Activated CD8-positive, alpha-beta T cell treated with anti-CD3 and anti-CD28 coated beads, Interleukin-2, amount 10 ng/mL, durations not matched to agents 7 days and 5 days (primary cell): ENCODE data around the gene SCLT1. TPM values are rescaled to one million over a fixed set of nuclear protein-coding genes. Genes with fewer than 3 reads are reported as not detected.

Experiments used
- ATAC-seq: fragments of 150-1000 bp; cut with Tn5 transposase; one replicate; pipeline ENCODE4 v1.10.0; 2021; ENCODE audit warnings: moderate library complexity
- CTCF ChIA-PET: fragments of 350-600 bp; sonication (Branson Sonifier 250); formaldehyde crosslinking; loops from one replicate; lab custom pipeline; 2021; ENCODE audit warnings: antibody characterized with exemption; lab: Charles Lee
- POLR2A ChIA-PET: fragments of 350-600 bp; sonication (Branson Sonifier 250); formaldehyde crosslinking; loops from one replicate; lab custom pipeline; 2021; ENCODE audit warnings: antibody characterized with exemption; lab: Charles Lee
- DNase-seq: peaks from one replicate; pipeline ENCODE4 v3.0.0-alpha.2; 2020
- H3K27ac Mint-ChIP-seq: one replicate; pipeline ENCODE4 v1.8.0; 2021; ENCODE audit warnings: mild to moderate bottlenecking, mixed read lengths
- H3K27me3 Mint-ChIP-seq: one replicate; pipeline ENCODE4 v1.8.0; 2021; ENCODE audit warnings: low read depth, mixed read lengths
- H3K36me3 Mint-ChIP-seq: one replicate; pipeline ENCODE4 v1.8.0; 2021; ENCODE audit warnings: low read depth, mixed read lengths
- H3K4me1 Mint-ChIP-seq: one replicate; pipeline ENCODE4 v1.8.0; 2021; ENCODE audit warnings: low read depth, mixed read lengths
- H3K4me3 Mint-ChIP-seq: one replicate; pipeline ENCODE4 v1.8.0; 2021; ENCODE audit warnings: mild to moderate bottlenecking, mixed read lengths
- H3K9me3 Mint-ChIP-seq: one replicate; pipeline ENCODE4 v1.8.0; 2022; ENCODE audit warnings: mixed read lengths; ENCODE audit not compliant: insufficient read depth
- total RNA-seq, 2 experiments: library from RNA; stranded (reverse); gene quantifications; one replicate each; pipeline ENCODE4 v1.2.3, GENCODE V29; 2021

Gene SCLT1
- total RNA-seq, 2 experiments from 2014 or later = 36.0 to 37.7 TPM

DNA sequence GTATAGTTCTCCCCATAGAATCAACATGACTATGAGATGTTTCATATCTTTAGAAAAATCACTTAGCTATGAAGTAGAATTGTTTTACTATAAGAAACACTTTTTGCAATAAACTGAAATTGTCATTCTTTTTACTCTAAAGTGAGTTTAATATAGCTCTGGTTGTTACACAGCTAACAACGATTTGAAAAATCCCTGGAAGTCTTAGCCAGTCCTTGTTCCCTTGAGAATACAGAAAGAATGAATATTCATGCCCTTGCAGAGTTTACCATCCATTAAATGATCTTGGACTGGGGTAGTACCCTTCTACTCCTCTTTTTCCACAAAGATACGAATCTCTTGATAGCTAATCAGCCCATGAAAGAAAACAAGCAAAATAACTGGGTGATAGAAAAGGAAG, 142.0 kb downstream of the SCLT1 start:
- CTCF ChIA-PET = no interaction called here
- Mint-ChIP-seq H3K4me1 (no peaks in the 10 kb centered on the region), H3K4me3 (no peak overlapping the region), H3K9me3 (no peaks in the 10 kb centered on the region), H3K27ac (no peak overlapping the region), H3K27me3 (no peaks in the 10 kb centered on the region), H3K36me3 (peaks cover 27% of the 10 kb centered on the region)
- POLR2A ChIA-PET = no interaction called here
- ATAC-seq (no peak), DNase-seq (no peak)

DNA sequence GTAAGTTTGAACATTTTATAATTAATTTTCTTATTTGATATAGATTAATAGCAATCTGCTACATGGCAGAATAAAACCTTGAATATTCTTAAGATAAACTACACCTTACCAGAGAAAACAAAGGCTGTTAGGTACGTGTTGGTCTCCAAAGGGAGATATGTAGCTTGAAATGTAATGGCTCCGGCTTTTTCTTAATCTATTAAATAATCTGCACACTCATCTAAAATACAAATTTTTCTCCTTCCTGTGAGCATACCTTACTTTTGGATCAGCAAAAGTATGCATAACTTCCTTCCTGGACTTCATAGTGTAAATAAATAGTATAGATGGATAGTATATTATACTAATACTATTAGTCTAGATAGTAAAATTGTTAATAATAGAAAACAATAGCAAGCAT, 142.5 kb downstream of the SCLT1 start:
- Mint-ChIP-seq H3K27ac (no peak overlapping the region), H3K36me3 (peaks cover 27% of the 10 kb centered on the region), H3K9me3 (no peaks in the 10 kb centered on the region), H3K4me1 (no peaks in the 10 kb centered on the region), H3K4me3 (no peak overlapping the region), H3K27me3 (no peaks in the 10 kb centered on the region)
- DNase-seq (no peak), ATAC-seq (no peak)
- ChIA-PET CTCF (no interaction called here), POLR2A (no interaction called here)

DNA sequence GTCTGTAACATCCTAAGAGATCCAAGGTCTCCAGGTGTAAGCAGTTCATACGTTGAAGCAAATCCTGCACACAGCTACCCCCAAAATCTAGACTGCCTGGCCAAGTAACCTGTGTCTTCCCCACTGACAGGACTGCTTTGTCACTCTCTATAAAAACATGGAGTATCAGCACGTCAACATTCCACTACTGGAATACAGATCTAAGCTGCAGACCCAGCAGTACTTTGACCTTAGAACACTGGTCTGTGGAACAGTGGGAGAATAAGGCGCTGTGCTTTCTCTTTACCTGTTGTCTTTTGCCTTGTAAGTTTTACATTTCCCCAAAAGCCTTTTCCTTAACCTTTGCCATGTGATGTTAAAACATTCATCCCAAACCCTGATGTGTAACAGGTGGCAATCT, 146.4 kb downstream of the SCLT1 start:
- CTCF ChIA-PET = no interaction called here
- H3K4me1 Mint-ChIP-seq = no peaks in the 10 kb centered on the region
- no peak overlapping the region for H3K4me3 Mint-ChIP-seq
- no peak for ATAC-seq
- DNase-seq = no peak
- POLR2A ChIA-PET = no interaction called here
- H3K9me3 Mint-ChIP-seq = peaks cover 5% of the 10 kb centered on the region
- H3K27ac Mint-ChIP-seq = no peak overlapping the region
- peaks cover 48% of the 10 kb centered on the region for H3K36me3 Mint-ChIP-seq
- no peaks in the 10 kb centered on the region for H3K27me3 Mint-ChIP-seq

DNA sequence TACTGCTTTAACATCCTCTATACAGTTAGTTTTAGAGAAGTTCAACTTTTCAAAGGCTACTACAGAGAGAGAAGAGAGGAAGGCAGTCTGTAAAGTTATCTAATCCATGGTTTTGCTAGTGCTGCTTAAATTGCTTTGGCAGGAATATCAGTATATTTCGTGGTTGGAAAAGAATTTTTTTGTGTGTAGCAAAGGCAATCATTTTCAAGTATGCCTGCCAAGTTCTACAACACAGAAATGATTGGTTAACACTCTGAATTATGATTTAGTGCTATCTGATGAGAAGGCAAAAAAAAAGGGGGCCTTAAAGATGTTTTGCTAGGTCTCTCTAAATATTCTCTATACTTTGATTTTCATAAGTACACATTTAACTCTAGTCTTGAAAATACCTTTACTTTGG, 150.7 kb downstream of the SCLT1 start:
- Mint-ChIP-seq H3K4me3 (no peak overlapping the region), H3K9me3 (peaks cover 6% of the 10 kb centered on the region), H3K36me3 (peaks cover 57% of the 10 kb centered on the region), H3K27me3 (no peaks in the 10 kb centered on the region), H3K27ac (no peak overlapping the region), H3K4me1 (no peaks in the 10 kb centered on the region)
- ChIA-PET CTCF (no interaction called here), POLR2A (no interaction called here)
- ATAC-seq = no peak
- no peak for DNase-seq

DNA sequence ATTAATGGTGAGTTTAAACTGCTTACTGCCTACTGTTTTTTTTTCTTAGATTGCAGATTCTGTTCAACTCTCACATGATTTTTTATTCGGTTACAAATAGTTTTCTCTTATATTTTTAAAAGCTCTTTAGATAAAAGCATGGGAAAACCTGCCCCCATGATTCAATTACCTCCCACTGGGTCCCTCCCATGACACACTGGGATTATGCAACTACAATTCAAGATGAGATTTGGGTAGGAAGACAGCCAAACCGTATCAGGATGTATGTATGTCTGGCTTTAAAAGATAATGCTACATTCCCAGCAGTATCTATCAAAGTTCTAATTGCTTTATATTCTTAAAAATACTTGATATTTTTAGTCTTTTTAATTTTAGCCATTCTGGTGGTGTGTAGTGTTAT, 152.4 kb downstream of the SCLT1 start:
- DNase-seq (no peak), ATAC-seq (no peak)
- CTCF ChIA-PET = no interaction called here
- H3K9me3 Mint-ChIP-seq = peaks cover 6% of the 10 kb centered on the region
- H3K27me3 Mint-ChIP-seq = no peaks in the 10 kb centered on the region
- POLR2A ChIA-PET = no interaction called here
- no peak overlapping the region for H3K27ac Mint-ChIP-seq
- no peaks in the 10 kb centered on the region for H3K4me1 Mint-ChIP-seq
- no peak overlapping the region for H3K4me3 Mint-ChIP-seq
- peaks cover 57% of the 10 kb centered on the region for H3K36me3 Mint-ChIP-seq

DNA sequence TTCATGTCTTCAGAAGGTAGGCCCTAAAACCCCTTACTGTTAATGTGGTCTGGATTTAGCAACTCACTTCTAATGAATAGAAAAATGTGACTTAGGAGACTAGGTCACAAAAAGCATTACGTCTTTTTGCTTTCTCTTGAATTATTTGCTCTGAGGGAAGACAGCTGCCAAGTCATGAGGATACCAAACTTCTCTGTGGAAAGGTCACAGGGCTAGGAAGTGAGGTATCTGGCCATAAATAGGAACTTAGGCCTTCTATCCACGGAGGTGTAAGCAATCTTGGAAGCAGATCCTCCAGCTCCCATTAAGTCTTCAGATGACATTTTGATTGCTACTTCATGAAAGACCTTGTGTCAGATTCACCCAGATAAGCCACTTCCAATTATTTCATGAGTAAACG, 163.3 kb downstream of the SCLT1 start:
- ChIA-PET CTCF (no interaction called here), POLR2A (no interaction called here)
- Mint-ChIP-seq H3K4me1 (peaks cover 1% of the 10 kb centered on the region), H3K27me3 (no peaks in the 10 kb centered on the region), H3K36me3 (peaks cover 43% of the 10 kb centered on the region), H3K4me3 (no peak overlapping the region), H3K27ac (no peak overlapping the region), H3K9me3 (no peaks in the 10 kb centered on the region)
- DNase-seq (no peak), ATAC-seq (no peak)

DNA sequence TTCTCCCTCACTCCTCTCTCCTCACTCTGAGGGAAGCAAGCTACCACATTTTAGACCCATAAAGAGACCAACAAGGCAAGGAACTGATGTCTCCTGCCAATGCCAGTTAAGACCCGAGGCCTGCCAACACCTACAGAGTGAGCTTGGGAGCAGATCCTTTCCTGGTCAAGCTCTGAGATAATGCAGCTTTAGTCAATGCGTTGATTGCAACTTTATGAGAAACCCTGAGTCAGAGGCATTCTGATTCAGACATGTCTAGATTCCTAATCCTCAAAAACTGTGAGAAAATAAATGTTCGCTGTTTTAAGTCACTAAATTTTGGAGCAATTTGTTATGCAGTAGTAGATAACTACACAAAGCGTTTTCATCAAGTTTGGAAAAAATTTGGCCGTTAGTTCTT, 168.4 kb downstream of the SCLT1 start:
- Mint-ChIP-seq H3K27me3 (no peaks in the 10 kb centered on the region), H3K4me1 (peaks cover 12% of the 10 kb centered on the region), H3K4me3 (no peak overlapping the region), H3K36me3 (peaks cover 42% of the 10 kb centered on the region), H3K27ac (no peak overlapping the region), H3K9me3 (no peaks in the 10 kb centered on the region)
- CTCF ChIA-PET = no interaction called here
- DNase-seq (no peak), ATAC-seq (no peak)
- POLR2A ChIA-PET = interaction anchor here (0.7 kb wide), 1 partner anchor 14 kb away, joined by 3 read pairs; no protein-coding TSS in a partner anchor

DNA sequence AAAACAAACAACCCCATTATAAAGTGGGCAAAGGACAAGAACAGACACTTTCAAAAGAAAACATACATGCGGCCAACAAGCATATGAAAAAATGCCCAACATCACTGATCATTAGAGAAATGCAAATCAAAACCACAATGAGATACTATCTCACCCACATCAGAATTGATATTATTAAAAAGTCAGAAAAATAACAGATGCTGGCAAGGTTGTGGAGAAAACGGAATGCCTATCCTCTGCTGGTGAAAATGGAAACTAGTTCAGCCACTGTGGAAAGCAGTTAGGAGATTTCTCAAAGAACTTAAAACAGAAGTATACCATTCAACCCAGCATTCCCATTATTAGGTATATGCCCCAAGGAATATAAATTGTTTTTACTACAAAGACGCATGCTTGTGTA, 171.4 kb downstream of the SCLT1 start:
- Mint-ChIP-seq H3K4me1 (peaks cover 33% of the 10 kb centered on the region), H3K36me3 (peaks cover 45% of the 10 kb centered on the region), H3K9me3 (no peaks in the 10 kb centered on the region), H3K27ac (no peak overlapping the region), H3K4me3 (no peak overlapping the region), H3K27me3 (no peaks in the 10 kb centered on the region)
- DNase-seq (no peak), ATAC-seq (no peak)
- ChIA-PET POLR2A (no interaction called here), CTCF (no interaction called here)

DNA sequence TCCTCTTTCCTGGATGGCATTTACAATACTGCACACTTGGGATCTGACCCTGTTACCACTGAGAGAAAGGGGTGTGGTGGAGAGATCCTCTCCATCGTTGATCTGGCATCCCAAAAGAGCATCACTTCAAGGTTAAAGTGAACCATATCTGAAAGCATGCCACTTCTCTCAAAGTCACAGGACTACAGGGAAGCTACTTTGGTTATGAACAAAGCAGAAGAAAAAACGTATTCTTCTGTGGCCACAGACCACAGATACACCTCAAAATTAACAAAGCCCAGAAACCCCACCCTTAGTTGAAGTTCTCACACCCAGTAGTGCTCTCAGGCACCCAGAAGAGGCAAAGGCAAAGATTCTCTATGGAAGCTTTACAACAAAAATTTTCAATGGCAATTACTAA, 175.6 kb downstream of the SCLT1 start:
- H3K9me3 Mint-ChIP-seq = no peaks in the 10 kb centered on the region
- peak; percentile 90 for ATAC-seq
- peaks cover 39% of the 10 kb centered on the region for H3K36me3 Mint-ChIP-seq

DNA sequence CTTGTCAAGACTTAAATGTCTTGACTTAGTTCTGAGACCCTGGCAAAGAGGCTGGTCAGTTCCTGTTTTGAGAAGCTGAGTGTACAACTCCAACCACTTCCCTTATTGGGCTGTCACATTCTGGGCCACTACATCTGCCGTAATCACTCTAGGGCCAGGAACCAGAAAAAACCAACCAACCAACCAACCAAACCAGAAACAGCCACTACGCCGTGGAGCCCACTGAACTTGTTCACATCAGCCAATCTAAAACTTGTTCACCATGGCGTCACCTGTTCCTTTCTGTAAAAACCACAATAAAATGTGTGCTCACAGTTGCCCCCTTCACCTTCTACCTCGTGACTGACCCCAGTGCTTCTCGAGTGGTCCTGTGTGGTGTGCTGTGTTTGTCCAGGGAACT, 176.5 kb downstream of the SCLT1 start:
- no peak overlapping the region for H3K27ac Mint-ChIP-seq
- CTCF ChIA-PET = no interaction called here

More for the DNA sequence above, 175.6 kb downstream of the SCLT1 start:
- ChIA-PET POLR2A (no interaction called here), CTCF (interaction anchor here (1.0 kb wide), 1 partner anchor 178 kb away, joined by 3 read pairs; the partner anchor contains the start of gene C4orf33)
- H3K4me1 Mint-ChIP-seq = peaks cover 39% of the 10 kb centered on the region
- DNase-seq = peak; percentile 59
- peak overlapping the region; percentile 13 for H3K4me3 Mint-ChIP-seq
- peak overlapping the region; percentile 21 for H3K27ac Mint-ChIP-seq
- no peaks in the 10 kb centered on the region for H3K27me3 Mint-ChIP-seq

DNA sequence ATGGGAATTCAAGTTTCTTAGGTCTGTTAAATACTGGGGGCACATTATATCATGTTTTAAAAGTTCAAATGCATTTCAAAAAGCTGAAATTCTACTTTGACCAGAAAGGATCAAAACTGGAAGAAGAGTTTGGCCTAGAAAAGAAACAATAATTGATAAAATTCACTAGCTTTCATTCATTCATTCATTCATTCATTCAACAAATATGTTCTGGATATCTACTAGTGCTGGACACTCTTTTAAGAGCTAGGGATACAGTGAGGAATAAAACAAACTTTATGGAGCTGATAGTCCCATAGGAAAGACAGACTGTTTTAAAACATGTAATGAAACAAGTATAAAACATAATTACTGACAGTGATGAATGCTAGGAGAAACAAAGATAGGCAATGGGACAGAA, 177.8 kb downstream of the SCLT1 start:
- CTCF ChIA-PET = no interaction called here
- no peak for ATAC-seq
- H3K27ac Mint-ChIP-seq = no peak overlapping the region
- DNase-seq = no peak
- H3K27me3 Mint-ChIP-seq = no peaks in the 10 kb centered on the region
- no peaks in the 10 kb centered on the region for H3K9me3 Mint-ChIP-seq
- H3K4me3 Mint-ChIP-seq = no peak overlapping the region
- peaks cover 35% of the 10 kb centered on the region for H3K4me1 Mint-ChIP-seq
- POLR2A ChIA-PET = no interaction called here
- peaks cover 30% of the 10 kb centered on the region for H3K36me3 Mint-ChIP-seq

More for the DNA sequence above, 176.5 kb downstream of the SCLT1 start:
- H3K36me3 Mint-ChIP-seq = peaks cover 36% of the 10 kb centered on the region
- no peaks in the 10 kb centered on the region for H3K9me3 Mint-ChIP-seq
- no peaks in the 10 kb centered on the region for H3K27me3 Mint-ChIP-seq
- H3K4me1 Mint-ChIP-seq = peaks cover 39% of the 10 kb centered on the region
- POLR2A ChIA-PET = no interaction called here
- ATAC-seq (no peak), DNase-seq (no peak)
- H3K4me3 Mint-ChIP-seq = no peak overlapping the region

DNA sequence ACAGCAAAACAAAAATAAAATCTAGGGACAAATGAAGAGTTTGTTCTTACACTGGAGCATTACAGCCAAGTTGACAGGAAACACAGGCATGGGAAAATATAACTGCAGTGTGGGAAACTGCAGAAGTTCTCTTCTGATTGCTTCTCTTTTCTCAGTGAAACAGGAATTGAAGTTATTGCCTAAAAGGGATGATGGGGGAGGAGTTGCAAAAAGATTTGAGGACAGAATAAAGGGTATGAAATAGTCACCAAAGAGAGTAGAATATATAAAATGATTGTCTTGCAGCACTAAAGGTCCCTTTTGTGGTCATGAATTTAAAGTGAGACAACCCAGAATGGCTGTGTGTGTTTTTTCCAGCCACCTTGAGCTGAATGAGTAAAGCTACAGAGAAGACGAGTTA, 180.1 kb downstream of the SCLT1 start:
- ATAC-seq (no peak), DNase-seq (no peak)
- ChIA-PET CTCF (no interaction called here), POLR2A (no interaction called here)
- Mint-ChIP-seq H3K27me3 (no peaks in the 10 kb centered on the region), H3K36me3 (peaks cover 14% of the 10 kb centered on the region), H3K4me3 (no peak overlapping the region), H3K27ac (no peak overlapping the region), H3K4me1 (peaks cover 25% of the 10 kb centered on the region), H3K9me3 (no peaks in the 10 kb centered on the region)

DNA sequence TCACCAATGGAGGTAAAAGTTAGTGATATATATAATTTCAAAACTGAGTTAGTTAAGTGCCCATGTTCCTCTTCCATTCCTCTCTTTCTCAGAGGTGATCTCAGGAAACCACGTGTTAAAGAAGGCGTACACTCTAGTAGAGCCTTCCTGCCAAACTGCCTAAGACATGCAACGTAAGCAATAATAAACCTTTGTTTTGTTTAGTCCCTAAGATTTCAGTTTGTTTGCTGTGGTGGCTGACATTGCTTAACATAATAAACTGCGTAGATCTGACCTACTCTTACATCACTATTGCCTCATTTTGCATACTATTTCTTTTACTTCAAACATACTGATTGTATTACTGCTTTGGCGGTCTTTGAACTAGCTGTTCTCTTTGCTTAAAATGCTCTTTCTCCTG, 184.6 kb downstream of the SCLT1 start:
- H3K36me3 Mint-ChIP-seq = peaks cover 3% of the 10 kb centered on the region
- no peak overlapping the region for H3K27ac Mint-ChIP-seq
- H3K4me3 Mint-ChIP-seq = no peak overlapping the region
- DNase-seq (no peak), ATAC-seq (no peak)
- H3K4me1 Mint-ChIP-seq = peaks cover 6% of the 10 kb centered on the region
- POLR2A ChIA-PET = no interaction called here
- CTCF ChIA-PET = no interaction called here
- H3K9me3 Mint-ChIP-seq = no peaks in the 10 kb centered on the region
- no peaks in the 10 kb centered on the region for H3K27me3 Mint-ChIP-seq
